GM20000 (cell line): Measurements from ENCODE around the gene JADE2.
"Not testable (repeated sequence)": the region's sequence is repeated elsewhere in the genome, so short reads cannot be mapped to it uniquely, and the experiment has no call there.

Experiments used
- DNase-seq: peaks from one replicate; pipeline ENCODE4 v3.0.0; 2012; ENCODE audit warnings: low spot score
- CTCF ChIP-seq: IDR thresholded peaks from 2 replicates; pipeline ENCODE4 v1.5.1; 2012; ENCODE audit warnings: mild to moderate bottlenecking, control low read depth; ENCODE audit errors: extremely low read depth, missing control alignments

JADE2 gene

GRCh38 chr5:134509308-134510040 is 16.0 kb upstream of the JADE2 start:
- TF ChIP-seq CTCF = no peak
- DNase-seq = no peak

DNA sequence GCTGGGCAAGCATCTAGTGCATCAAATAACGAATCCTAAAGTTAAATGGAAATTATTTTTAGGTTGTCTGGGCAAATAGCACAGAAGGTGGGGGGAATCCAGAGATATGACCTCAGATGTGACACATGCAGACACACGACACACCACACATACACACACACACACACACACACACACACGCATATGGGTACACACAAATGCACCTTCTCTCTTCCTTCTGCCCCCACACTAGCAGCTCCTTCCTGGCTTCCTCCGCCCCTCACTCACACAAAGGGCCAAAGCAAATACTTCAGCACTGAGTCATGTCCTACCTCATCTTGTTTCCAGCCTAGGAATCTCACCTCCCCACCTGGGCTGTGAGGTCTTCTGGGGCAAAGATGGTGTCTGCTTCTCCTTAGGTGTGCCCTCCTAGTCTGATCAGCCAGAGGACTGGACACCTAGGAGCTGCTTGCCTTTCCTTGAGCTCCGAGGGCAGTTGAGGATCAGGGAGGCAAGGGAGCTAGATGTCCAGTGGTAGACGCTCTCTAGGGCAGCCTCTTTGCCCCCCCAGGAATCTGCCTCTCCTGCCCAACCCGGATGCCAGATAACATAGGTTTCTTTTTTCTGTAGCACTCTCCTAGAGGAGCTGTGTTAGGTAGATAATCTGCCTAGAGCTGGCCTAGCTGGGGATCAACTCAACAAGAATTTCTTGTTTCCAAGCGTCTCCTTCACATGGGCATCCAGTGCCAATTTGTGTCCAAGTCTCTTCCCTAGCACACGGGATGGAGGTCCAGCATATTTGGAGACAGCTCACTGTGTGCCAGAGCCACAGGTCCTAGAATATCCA is 14.3 kb upstream of the JADE2 start:
- TF ChIP-seq CTCF = no peak
- DNase-seq = no peak

DNA sequence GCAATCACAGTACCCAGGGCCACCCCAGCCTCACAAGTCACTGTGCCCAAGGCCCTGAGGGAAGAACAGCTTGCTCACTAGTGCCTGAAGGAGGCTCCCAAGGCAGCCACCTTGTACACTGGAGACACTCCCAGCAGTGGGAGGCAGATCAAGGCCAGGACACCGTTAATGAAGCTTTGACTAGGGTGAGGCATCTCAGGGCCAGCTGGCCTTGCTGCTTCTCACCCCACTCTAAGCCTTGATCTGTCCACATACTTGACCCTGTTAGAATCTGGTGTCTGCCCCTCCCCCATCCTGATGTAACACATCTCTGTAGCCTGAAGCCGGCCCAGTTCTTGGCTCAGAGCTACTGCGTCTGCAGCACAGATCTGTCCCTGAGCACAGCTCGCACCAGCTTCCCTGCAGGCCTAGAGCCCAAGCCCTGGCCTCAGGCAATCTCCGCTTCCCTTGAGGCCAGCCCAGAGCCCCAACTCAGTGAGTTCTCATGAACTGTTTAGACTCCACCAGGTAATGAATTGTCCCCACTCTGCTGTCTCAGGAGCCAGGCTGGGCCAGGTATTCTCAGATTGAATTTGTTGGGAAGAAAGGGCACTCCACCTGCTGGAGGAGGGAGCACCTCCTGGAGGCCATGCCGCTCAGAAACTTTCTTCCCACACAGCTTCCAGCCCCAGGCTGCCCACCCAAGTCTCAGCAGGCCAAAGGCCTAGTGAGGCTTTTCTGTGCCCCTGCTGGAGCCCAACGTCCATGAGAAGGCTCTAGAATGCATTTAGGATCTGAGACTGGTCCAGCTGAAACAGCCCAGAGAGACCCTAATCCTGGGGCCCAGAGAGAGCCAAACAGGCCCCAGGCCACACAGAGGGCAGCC is 13.4 kb upstream of the JADE2 start:
- no peak for DNase-seq
- TF ChIP-seq CTCF = no peak

DNA sequence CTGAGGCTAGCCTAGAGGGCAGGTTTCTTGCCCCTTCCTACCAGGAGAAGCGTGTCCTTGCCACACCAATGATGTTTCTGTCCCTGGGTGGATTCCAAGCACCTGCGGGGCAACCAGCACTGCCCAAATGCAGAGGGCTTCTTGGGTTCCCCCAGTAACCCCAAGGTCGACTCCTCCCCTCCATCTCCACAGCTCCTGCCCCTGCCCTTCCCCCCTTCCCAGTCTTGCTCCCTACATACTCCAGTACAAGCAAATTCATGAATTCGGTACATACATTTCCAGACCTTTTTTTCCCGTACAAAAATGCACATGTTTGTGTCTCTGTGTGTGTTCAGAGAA is 12.8 kb upstream of the JADE2 start:
- no peak for DNase-seq
- TF ChIP-seq CTCF = no peak

GRCh38 chr5:134515801-134516200 is 9.7 kb upstream of the JADE2 start:
- no peak for DNase-seq
- no peak for TF ChIP-seq CTCF

DNA sequence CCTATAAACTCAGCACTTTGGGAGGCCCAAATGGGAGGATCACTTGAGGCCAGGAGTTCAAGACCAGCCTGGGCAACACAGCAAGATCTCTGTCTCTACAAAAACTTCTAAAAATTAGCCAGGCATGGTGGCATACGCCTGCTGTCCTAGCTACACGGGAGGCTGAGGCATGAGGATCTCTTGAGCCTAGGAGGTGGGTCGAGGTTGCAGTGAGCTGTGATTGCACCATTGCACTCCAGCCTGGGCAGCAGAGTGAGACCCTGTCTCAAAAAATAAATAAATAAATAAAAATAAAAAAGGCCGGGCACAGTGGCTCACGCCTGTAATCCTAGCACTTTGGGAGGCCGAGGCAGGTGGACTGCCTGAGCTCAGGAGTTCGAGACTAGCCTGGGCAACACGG is 8.5 kb upstream of the JADE2 start:
- not testable (repeated sequence) for DNase-seq

DNA sequence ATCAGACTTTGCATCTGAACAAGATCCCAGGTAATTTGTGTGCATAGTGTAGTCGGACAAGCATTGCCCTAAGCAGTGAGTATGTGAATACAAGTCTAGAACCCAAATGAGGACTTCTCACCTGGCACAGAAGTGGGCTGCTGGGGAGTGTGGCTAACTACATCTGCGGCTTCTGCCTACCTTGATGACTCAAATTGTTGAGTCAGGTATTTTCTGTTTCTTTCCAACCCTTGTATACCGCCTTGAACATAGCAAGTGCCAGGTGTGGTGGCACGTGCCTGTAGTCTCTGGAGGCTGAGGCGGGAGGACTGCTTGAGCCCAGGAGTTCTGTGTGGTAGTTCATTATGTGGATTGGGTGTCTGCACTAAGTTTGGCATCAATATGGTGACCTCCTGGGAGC is 7.9 kb upstream of the JADE2 start:
- no peak for TF ChIP-seq CTCF

More for the DNA sequence above, 7.9 kb upstream of the JADE2 start:
- DNase-seq = no peak
